HG03135 (cell line): ENCODE results near the gene ARHGAP30.
"Not testable (repeated sequence)": the region's sequence is repeated elsewhere in the genome, so short reads cannot be mapped to it uniquely, and the experiment has no call there.

Source experiments
- ATAC-seq: cut with Tn5 transposase; IDR thresholded peaks from one replicate; pipeline ENCODE4 v1.9.1; 2021; ENCODE audit warnings: mild to moderate bottlenecking, moderate library complexity; ENCODE audit not compliant: unreplicated experiment

ARHGAP30 gene, protein sequence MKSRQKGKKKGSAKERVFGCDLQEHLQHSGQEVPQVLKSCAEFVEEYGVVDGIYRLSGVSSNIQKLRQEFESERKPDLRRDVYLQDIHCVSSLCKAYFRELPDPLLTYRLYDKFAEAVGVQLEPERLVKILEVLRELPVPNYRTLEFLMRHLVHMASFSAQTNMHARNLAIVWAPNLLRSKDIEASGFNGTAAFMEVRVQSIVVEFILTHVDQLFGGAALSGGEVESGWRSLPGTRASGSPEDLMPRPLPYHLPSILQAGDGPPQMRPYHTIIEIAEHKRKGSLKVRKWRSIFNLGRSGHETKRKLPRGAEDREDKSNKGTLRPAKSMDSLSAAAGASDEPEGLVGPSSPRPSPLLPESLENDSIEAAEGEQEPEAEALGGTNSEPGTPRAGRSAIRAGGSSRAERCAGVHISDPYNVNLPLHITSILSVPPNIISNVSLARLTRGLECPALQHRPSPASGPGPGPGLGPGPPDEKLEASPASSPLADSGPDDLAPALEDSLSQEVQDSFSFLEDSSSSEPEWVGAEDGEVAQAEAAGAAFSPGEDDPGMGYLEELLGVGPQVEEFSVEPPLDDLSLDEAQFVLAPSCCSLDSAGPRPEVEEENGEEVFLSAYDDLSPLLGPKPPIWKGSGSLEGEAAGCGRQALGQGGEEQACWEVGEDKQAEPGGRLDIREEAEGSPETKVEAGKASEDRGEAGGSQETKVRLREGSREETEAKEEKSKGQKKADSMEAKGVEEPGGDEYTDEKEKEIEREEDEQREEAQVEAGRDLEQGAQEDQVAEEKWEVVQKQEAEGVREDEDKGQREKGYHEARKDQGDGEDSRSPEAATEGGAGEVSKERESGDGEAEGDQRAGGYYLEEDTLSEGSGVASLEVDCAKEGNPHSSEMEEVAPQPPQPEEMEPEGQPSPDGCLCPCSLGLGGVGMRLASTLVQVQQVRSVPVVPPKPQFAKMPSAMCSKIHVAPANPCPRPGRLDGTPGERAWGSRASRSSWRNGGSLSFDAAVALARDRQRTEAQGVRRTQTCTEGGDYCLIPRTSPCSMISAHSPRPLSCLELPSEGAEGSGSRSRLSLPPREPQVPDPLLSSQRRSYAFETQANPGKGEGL

GRCh38 chr1:161069731-161070270 lies at the start of gene ARHGAP30:
Gene ARHGAP30, minus strand, starts transcription at chr1:161069891. Its CDS starts 267 bp downstream, at chr1:161069624.
- peak; percentile 79 for ATAC-seq

GRCh38 chr1:161117759-161118581 lies 48.3 kb upstream of the ARHGAP30 start, which contains the start of the genes NIT1 and PFDN2:
Gene NIT1, plus strand, starts transcription at chr1:161118105. Its CDS starts 72 bp downstream, at chr1:161118177.
Gene PFDN2, minus strand, starts transcription at chr1:161118037. Its CDS starts 11 bp downstream, at chr1:161118026.
- peak; percentile 81 for ATAC-seq

- not testable (repeated sequence) for ATAC-seq
Measured at GRCh38 chr1:161115961-161116360, 46.3 kb upstream of the ARHGAP30 start.

DNA sequence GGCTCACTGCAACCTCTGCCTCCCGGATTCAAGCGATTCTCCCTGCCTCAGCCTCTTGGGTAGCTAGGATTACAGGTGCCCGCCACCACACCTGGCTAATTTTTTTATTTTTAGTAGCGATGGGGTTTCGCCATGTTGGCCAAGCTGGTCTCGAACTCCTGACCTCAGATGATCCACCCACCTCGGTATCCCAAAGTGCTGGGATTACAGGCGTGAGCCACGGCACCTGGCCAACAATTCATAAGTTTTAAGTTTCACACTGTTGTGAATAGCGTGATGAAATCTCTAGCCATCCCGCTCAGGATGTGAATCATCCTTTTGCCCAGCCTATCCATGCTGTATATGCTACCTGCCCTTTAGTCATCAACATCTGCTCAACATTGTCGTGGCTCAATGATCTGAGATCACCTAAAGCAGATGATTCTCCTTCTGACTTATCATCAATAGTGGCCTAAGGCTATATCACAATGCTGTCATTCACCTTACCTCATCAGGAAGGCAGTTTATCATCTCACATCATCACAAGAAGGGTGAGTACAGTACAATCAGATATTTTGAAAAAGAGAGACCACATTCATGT lies 45.5 kb upstream of the ARHGAP30 start:
- no peak for ATAC-seq

- ATAC-seq, result no peak
Measured at GRCh38 chr1:161114556-161114955, 44.9 kb upstream of the ARHGAP30 start.

DNA sequence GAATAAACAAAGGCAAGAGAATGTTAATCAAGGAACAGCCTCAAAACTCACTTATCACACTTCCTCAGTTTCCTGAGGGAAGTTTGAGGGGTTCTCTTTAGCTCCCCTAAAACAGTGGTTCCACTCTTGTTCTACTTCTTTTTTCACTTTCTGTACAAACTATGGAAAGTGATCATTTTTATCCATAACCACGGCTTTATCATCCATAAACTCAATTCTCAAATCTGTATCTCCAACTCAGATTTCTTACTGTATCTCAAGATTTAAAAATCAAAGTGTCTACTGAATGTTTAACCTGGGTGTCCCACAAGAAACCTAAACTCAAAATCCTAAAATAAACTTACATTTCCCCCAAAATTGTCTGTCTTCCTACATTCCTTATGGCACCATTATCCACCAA lies 44.2 kb upstream of the ARHGAP30 start:
- ATAC-seq, result no peak

DNA sequence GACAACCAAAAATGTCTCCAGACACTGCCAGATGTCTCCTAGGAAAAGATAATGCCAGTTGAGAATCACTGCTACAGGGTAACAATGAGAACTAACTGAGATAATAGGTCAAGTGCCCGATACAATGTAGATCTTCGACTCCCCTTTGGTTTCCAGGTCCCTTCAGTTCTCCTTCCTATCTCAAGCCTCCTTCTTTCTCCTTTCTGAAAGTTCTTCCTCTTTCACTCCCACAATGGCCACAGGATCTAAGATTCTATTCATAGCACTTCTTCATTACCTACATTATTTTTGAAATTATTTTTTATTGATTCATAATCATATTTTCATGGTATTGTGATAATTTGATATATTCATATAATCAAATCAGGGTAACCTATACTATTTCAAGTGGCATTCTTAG lies 41.8 kb upstream of the ARHGAP30 start:
- ATAC-seq, result no peak

DNA sequence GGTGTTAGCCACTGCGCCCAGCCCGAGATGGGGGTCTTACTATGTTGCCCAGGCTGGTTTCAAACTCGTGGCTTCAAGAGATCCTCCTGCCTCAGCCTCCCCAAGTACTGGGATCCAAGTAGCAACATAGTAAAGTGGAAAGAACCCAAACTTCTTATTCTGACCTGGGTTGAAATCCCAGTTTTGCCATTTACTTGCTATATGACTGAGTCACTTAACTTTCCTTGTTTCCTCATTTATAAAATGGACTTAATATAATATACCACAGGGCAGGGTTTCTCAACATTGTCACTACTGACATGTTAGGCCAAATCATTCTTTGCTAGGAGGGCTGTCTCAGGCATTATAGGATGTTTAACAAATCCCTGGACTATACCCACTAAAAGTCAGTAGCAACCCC lies 41.4 kb upstream of the ARHGAP30 start:
- no peak for ATAC-seq

- no peak for ATAC-seq
Measured at GRCh38 chr1:161106431-161106830, 36.7 kb upstream of the ARHGAP30 start.

DNA sequence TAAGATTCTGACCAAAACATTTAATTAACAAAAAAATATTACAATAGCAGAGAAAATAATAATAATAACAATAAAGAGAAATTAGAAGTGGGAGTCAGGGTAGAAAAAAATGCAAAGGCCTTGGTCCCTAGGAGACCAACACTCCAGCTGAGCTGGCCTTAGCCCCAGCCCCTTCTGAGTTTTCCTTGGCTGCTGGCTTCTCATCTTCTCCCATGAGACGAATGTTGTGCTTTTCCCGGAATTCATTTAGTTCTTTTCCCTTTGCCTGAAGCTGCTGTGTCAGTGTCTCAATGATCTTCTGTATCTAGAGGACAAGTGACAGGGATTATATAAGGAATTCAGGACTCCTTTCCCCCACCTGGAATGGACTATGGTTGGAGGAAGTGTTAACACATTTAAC lies 30.9 kb upstream of the ARHGAP30 start:
- ATAC-seq, result no peak

DNA sequence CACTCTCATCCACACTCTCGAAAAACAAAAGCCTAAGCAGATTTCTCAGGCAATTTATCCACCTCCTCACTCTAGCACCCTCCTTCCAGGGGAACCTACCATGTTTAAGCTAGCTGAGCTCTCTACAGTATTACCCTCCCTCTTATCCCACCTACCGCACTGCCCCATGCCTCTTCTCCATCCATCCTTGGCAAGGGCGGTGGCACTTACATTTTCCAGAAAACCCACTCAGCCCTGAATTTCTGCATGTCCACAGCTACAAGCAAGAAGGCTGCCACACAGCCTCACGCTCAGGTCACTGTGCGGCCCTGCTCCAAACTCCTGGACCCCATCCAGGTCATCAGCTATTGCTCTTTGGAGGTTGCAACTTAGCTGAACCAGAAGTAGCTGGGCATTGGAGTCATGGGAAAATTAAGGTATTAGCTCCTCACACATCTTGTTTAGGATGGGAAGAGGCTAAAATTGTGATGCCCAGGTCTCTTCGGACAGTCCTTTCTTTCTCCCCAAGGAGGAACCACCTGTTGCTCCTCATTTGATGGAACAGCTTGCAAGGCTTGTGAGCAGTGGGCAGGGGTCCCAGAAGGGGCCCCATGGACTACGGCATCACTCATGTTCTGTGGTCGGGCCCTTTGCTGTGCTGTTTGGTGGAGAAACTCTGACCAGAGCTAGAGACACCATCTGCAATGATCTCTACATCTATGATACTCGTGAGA lies 29.6 kb upstream of the ARHGAP30 start:
- ATAC-seq, result no peak

GRCh38 chr1:161098210-161099068 lies 28.7 kb upstream of the ARHGAP30 start, which contains the start of gene KLHDC9:
Gene KLHDC9, plus strand, starts transcription at chr1:161098361. Its CDS starts 175 bp downstream, at chr1:161098536.
- ATAC-seq, result peak; percentile 63

- ATAC-seq, result no peak
Measured at GRCh38 chr1:161096530-161096929, 26.8 kb upstream of the ARHGAP30 start.

GRCh38 chr1:161096015-161096414 lies 26.3 kb upstream of the ARHGAP30 start:
- ATAC-seq, result peak; percentile 44

DNA sequence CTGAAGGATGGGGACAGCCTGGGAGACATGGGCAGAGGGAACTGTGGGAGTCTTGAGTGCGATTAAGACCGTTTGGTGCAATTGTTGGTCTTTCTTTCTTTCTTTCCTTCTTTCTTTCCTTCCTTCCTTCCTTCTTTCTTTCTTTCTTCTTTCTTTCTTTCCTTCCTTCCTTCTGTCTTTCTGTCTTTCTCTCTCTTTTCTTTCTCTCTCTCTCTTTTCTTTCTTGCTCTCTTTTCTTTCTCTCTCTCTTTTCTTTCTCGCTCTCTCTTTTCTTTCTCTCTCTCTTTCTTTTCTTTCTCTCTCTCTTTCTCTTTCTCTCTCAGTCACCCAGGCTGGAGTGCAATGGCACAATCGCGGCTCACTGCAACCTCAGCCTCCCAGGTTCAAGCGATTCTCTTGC lies 25.5 kb upstream of the ARHGAP30 start:
- ATAC-seq, result no peak

- no peak for ATAC-seq
Measured at GRCh38 chr1:161094481-161094880, 24.8 kb upstream of the ARHGAP30 start.

DNA sequence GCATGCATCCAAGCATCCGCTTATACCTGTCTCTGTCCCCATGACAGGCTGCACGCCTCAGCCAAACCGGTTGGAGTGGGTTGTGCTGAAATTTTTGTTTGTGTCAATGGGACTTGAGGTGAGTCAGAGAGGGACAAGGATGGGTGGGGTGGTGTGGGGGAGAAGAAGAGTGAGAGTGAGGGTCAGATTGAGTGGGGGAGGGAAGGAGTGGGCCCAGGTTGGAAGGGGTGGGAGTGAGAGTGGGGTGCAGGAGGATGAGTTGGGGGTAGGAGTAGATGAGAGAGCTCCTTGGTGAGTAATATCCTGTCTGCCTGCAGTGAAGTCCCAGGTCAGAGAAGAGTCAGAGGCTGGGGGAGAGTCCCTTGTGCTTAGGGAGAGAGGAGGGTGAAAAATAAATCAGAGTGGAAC lies 22.9 kb upstream of the ARHGAP30 start:
- no peak for ATAC-seq
